GM21381 (cell line): Measurements from ENCODE around the gene IZUMO1.

Experiments used
- ATAC-seq: cut with Tn5 transposase; IDR thresholded peaks from one replicate; pipeline ENCODE4 v1.9.1; 2021; ENCODE audit warnings: mild to moderate bottlenecking, moderate library complexity; ENCODE audit not compliant: unreplicated experiment

IZUMO1 gene

DNA sequence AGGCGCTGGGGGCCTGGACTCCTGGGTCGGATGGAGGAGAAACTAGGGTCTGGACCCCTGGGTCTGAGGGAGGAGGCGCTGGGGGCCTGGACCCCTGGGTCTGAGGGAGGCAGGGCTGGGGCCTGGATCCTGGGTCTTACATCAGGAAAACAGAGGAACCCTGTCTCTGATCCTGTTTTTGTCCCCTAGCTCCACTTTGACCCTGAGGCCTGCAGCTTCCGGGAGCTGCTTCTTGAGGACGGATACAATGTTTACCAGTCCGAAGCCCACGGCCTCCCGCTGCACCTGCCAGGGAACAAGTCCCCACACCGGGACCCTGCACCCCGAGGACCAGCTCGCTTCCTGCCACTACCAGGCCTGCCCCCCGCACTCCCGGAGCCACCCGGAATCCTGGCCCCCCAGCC is 11.0 kb upstream of the IZUMO1 start:
- no peak for ATAC-seq

DNA sequence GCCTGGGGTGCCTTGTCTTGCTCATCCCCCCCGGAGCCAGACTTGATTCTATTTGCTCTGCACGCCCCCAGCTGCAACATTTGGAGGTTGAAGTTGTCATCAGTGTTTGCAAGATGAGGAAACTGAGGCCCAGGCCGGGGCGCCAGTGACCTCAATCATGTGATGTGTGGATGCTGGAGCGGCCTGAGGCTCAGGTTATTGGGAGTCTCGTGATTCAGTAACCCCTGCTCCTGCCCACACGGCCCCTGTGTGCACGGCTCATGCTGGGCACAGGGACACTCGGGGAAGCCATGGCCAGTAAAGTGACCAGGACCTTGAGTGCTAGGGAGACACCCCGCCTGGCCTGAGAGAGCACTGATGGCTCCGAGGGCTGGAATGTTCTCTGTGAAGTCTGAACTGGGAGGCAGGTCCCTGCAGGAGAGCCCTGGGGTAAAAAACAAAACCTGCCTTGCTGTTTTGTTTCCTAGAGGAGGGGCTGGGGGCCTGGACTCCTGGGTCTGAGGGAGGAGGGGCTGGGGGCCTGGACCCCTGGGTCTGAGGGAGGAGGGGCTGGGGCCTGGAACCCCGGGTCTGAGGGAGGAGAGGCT is 10.5 kb upstream of the IZUMO1 start:
- ATAC-seq, result no peak

GRCh38 chr19:48756686-48757085 is 10.0 kb upstream of the IZUMO1 start:
- ATAC-seq, result no peak

GRCh38 chr19:48756212-48756611 is 9.5 kb upstream of the IZUMO1 start:
- no peak for ATAC-seq

DNA sequence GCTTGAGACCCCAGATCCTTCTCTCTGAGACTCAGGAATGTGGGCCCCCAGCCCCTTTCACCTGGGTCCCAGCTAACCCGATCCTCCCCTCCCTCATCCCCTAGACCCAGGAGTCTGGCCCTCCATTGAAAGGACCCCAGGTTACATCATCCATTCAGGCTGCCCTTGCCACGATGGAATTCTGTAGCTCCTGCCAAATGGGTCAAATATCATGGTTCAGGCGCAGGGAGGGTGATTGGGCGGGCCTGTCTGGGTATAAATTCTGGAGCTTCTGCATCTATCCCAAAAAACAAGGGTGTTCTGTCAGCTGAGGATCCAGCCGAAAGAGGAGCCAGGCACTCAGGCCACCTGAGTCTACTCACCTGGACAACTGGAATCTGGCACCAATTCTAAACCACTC is 9.1 kb upstream of the IZUMO1 start:
- no peak for ATAC-seq

DNA sequence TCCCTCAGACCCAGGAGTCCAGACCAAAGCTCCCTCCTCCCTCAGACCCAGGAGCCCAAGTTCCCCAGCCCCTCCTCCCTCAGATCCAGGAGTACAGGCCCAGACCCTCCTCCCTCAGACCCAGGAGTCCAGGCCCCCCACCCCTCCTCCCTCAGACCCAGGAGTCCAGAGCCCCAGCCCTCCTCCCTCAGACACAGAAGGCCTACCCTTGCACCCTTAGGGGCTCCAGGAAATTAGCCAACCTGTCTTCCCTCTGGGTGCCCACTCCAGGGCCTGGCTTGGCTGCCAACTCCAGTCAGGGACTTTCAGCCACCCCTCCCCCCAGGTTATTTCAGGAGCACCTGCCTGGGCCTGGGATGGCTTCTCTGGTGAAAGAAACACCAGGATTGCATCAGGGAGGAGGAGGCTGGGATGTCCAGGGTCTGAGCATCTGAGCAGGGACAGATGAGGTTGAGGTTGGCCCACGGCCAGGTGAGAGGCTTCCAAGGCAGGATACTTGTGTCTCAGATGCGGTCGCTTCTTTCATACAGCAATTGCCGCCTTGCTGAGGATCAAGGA is 8.5 kb upstream of the IZUMO1 start, which contains the start of gene FGF21:
Gene FGF21 (plus strand): TSS at position 441 of the 558 bp plus-strand sequence. CDS start 713 bp downstream, outside the sequence.
- ATAC-seq, result no peak

DNA sequence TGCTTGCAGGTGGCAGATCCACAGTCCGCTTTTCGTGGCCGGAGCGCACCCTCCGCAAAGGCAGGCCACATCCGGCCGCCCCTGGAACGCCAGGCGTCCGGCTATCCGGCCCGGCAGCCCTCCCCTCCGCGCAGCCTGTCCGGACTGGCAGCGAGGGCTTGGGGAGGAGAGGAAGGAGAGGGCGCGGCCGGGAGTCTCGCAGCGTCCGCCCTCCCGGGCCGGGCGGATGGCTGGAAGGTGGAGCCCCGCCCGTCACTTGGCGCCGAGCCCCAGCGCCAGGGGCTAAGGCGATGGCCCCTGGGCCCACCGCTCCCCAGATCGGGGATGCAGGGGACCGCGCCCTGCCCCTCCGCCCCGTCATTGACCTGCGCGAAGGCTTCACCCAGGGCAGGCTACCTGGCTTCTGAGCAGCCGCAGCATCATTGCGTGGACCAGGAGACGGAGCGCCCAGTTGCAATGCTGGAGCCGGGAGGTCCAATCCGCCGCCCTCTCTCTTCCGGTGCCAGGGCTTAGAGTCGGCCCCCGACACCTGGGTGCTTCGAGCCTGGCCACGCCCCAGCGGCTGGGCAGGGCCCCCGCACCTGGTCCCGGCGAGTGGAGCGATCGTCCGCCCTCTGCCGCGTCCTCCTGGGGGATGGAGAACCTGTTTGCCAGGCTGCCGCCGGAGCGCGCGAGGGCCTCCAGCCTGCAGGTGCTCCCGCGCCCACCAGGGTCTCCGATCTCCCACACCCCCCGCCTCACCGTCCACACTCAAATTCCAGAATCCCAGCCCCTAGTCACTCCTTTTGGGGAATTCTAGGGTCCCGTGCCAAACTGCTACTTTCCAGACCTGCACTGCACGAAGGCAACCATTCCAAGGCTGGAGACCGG is 6.0 kb upstream of the IZUMO1 start, which contains the start of gene FUT1:
Gene FUT1 (minus strand): TSS at position 146 of the 870 bp plus-strand sequence. CDS start 1,360 bp downstream, outside the sequence.
- no peak for ATAC-seq

GRCh38 chr19:48751845-48752495 is 5.3 kb upstream of the IZUMO1 start:
- no peak for ATAC-seq

DNA sequence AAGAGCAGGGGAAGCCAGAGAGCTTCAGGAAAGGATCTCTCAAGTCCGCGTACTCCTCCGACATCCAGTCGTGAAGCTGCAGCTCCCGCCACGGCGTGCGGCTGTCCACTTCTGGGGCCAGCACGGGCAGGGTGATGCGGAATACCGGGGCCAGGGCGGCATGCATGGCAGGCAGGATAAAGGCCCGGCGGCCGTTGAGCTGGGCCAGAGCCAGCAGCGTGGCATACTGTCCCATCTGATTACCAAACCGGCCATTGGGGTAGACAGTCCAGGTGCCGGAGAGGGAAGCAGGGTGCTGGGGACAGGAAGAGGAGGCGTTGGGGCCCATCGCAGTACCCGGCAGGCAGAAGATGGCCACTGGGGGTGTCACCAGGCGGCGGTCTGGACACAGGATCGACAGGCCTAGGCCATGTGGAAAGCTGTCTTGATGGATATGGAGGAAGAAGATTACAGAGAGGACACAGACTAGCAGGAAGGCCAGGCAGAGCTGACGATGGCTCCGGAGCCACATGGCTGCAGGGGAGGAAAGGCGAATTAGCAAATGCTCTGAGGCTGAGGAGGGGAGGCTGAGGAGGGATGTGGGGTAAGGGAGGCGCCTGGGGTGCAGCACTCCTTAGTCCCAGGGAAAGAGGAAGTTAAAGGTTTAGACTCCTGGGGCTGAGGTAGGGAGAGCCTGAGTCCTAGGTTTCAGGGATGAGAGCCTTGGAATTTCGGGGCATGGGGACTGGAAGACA is 4.2 kb upstream of the IZUMO1 start:
- ATAC-seq, result no peak

GRCh38 chr19:48750351-48750750 is 3.6 kb upstream of the IZUMO1 start:
- no peak for ATAC-seq

GRCh38 chr19:48749571-48750198 is 3.0 kb upstream of the IZUMO1 start:
- ATAC-seq, result no peak

- ATAC-seq, result no peak
Measured at GRCh38 chr19:48746110-48746509, 599 bp downstream of the IZUMO1 start.

DNA sequence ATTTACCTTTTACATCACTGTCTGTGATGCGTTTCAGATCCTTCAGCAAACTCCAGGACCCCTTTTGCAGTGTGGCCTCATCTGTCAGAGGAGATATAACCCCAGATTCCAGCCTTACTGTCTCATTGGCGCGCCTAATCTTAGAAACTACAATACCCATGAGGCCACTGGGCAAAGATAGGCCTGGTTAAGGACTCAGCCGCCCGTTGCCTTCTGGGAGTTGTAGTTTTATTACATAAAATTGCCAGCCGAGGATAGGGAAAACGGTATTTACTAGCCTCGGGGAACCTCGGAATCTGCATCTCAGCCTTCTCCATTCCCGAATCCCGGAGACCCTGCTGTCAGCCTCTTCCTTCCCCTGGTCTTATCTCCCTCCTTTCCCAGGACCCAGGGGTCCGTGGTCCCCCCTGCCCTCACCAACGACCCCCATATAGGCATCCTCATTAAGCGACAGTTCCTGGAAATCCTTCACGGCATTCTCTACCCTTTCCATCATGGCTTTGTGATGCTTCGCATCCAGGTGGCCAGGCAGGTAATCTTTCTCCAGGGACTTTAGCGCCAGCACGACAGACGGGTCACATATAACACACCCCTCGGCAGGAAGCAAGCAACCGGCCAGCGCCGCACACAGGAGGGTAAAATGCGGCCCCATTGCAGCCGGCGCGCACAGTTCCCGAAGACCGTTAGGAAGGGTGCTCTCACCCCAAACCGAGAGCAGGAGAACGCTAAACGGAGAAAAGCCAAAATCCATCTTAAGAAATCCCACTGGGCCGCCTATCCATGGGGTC is 1.3 kb downstream of the IZUMO1 start:
- no peak for ATAC-seq

DNA sequence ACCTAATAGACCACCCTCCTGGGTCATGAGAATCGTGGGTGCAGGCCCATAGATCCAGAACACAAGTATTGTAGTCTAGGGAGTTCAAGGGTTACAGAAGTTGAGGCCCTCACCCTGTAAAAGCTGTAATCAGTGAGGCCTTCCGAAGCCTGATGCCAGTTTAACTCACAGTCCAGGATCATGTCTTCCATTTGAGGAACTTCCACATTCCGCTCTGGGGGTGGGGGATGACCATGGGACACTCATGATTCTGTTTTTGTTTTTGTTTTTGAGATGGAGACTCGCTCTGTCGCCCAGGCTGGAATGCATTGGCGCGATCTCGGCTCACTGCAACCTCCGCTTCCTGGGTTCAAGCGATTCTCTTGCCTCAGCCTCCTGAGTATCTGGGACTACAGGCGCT is 4.6 kb downstream of the IZUMO1 start:
- no peak for ATAC-seq

- ATAC-seq, result no peak
Measured at GRCh38 chr19:48741129-48741999, 5.3 kb downstream of the IZUMO1 start.

GRCh38 chr19:48740164-48740972 is 6.3 kb downstream of the IZUMO1 start, which contains the start of gene RASIP1:
RASIP1 (minus strand) TSS chr19:48740610; CDS start chr19:48740282, 328 bp downstream.
- no peak for ATAC-seq

DNA sequence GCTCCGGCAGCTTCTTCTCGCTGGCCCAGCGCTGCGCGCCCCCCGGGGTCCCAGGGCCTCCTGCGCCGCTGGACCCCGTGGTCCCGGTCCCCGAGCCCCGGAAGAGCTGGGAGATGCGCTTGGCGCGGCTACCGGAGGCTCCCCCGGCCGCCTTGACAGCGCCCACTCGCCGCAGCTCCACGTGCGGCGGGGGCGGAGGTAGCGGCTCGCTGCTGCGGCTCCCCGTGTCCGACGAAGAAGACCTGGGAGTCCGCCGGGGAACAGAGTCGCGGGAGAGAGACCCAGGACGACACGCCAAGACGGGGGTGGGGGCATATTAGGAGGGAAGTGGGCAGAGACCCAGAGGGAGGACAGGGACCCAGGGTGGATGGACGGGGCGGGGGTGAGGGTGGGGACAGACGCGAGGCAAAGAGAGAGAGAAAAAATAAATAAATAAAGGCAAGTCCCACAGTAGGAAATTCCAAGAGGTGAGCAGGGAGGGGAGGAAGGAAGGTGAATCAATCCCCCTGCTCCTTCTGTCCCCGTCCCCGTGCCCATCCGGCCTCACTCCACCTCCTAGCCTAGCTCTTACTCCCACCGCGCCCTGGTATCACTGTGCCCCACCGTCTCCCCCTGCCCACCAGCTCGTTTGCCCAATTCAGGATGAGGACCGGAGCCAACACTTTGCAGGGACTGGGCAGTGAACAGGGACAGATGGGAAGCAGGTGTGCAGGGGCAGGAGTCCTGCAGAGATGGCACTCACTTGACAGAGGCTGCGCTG is 7.1 kb downstream of the IZUMO1 start:
- ATAC-seq, result no peak
